C4-2B (cell line): ENCODE results near the gene ZNF423.

Experiments
- ZFX ChIP-seq: fragments of 450-650 bp; IDR thresholded peaks from 2 replicates; pipeline ENCODE4 v1.6.1; 2017
- TF ChIP-seq, protein P1 (sequence below): fragments of 450-650 bp; conservative IDR thresholded peaks from 2 replicates; pipeline ENCODE4 v1.5.1; 2017; ENCODE audit warnings: mild to moderate bottlenecking

DNA sequence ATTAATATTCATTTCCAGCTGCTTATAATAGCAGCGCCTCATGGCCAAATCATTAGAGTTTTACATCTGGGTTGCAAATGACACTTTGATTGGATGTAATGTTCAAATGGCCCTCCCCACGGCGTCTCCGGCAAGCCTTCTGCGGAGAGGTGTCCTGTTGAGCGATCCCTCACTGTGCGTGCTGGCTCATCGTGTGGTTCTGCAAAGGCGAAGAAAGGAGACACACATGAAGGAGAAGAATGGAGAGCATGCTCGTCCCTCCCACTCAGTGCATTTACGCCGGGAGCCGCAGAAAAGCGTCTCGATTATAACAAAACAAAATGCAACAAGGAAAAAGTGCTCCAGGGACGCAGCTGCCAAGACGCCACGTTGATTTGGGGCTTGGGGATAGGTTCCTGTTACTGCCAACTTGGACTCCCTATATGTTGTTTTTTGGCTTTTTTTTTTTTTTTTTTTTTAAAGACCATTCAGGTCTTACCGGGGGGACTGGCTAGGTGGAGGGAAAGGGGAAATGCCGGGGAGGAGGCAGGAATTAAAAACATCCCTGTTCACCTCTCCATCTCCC is 364.7 kb downstream of the ZNF423 start:
- TF ChIP-seq, protein P1, sequence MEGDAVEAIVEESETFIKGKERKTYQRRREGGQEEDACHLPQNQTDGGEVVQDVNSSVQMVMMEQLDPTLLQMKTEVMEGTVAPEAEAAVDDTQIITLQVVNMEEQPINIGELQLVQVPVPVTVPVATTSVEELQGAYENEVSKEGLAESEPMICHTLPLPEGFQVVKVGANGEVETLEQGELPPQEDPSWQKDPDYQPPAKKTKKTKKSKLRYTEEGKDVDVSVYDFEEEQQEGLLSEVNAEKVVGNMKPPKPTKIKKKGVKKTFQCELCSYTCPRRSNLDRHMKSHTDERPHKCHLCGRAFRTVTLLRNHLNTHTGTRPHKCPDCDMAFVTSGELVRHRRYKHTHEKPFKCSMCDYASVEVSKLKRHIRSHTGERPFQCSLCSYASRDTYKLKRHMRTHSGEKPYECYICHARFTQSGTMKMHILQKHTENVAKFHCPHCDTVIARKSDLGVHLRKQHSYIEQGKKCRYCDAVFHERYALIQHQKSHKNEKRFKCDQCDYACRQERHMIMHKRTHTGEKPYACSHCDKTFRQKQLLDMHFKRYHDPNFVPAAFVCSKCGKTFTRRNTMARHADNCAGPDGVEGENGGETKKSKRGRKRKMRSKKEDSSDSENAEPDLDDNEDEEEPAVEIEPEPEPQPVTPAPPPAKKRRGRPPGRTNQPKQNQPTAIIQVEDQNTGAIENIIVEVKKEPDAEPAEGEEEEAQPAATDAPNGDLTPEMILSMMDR: no peak
- TF ChIP-seq ZFX: no peak
